Natural killer cell (primary cell): ENCODE data around the gene IL11. TPM values are rescaled to one million over a fixed set of nuclear protein-coding genes. Genes with fewer than 3 reads are reported as not detected.
A peak's percentile ranks its signal among the peaks of the same experiment; 100 is the strongest.

Source experiments
- ATAC-seq, 3 donors: fragments of 150-1000 bp in 2 of 3; fragments of 200-7000 bp in 1 of 3; cut with Tn5 transposase; 1 replicate in 1 of 3; 2 replicates in 2 of 3; pipeline ENCODE4 v1.10.0; 2021; ENCODE audit warnings: mild to moderate bottlenecking in 2 of 3, moderate library complexity in 2 of 3
- DNase-seq, 2 donors: peaks; one replicate each; pipeline versions ENCODE4 v3.0.0 to v3.0.0-alpha.2; 2013 to 2021; ENCODE audit warnings: mixed read lengths in 1 of 2
- H3K27ac ChIP-seq: one replicate; pipeline ENCODE4 v1.5.1; 2013; ENCODE audit warnings: mild to moderate bottlenecking, low read length
- H3K27me3 ChIP-seq: one replicate; pipeline ENCODE4 v1.6.1; 2013; ENCODE audit warnings: low read length; ENCODE audit not compliant: control insufficient read depth, insufficient read depth
- H3K36me3 ChIP-seq: one replicate; pipeline ENCODE4 v1.6.1; 2013; ENCODE audit warnings: low read length; ENCODE audit not compliant: control insufficient read depth, insufficient read depth
- H3K4me1 ChIP-seq: one replicate; pipeline ENCODE4 v1.6.1; 2013; ENCODE audit warnings: low read length; ENCODE audit not compliant: control insufficient read depth, insufficient read depth
- H3K4me3 ChIP-seq: one replicate; pipeline ENCODE4 v1.5.1; 2013; ENCODE audit warnings: low read length
- H3K9me3 ChIP-seq: one replicate; pipeline ENCODE4 v1.6.1; 2013; ENCODE audit warnings: low read length; ENCODE audit not compliant: control insufficient read depth, insufficient read depth
- H3K27ac Mint-ChIP-seq, 2 donors: one replicate each; pipeline ENCODE4 v1.8.0; 2022; ENCODE audit warnings: mild to moderate bottlenecking in 2 of 2, mixed read lengths in 2 of 2, moderate library complexity in 1 of 2
- H3K27me3 Mint-ChIP-seq, 2 donors: one replicate each; pipeline ENCODE4 v1.8.0; 2022; ENCODE audit warnings: low read depth in 2 of 2, mixed read lengths in 2 of 2
- H3K36me3 Mint-ChIP-seq: one replicate; pipeline ENCODE4 v1.8.0; 2022; ENCODE audit warnings: mixed read lengths
- H3K4me1 Mint-ChIP-seq, 2 donors: one replicate each; pipeline ENCODE4 v1.8.0; 2022; ENCODE audit warnings: mixed read lengths in 2 of 2
- H3K4me3 Mint-ChIP-seq: one replicate; pipeline ENCODE4 v1.8.0; 2022; ENCODE audit warnings: mild to moderate bottlenecking, moderate library complexity, mixed read lengths
- H3K9me3 Mint-ChIP-seq, 2 donors: one replicate each; pipeline ENCODE4 v1.8.0; 2022; ENCODE audit warnings: mixed read lengths in 2 of 2
- WGBS: methylation state at CpG from one replicate; pipeline ENCODE4 v1.1.7; 2013; ENCODE audit warnings: missing lambda C conversion rate; ENCODE audit not compliant: insufficient coverage; 5-methylcytosine and 5-hydroxymethylcytosine counted together
- intact Hi-C: fragments of 100-400 bp; cut with micrococcal nuclease; formaldehyde crosslinking; loops from one replicate; pipeline ENCODE4 v1.14.2; 2022
- total RNA-seq, 4 donors: library from RNA; stranded (reverse); fragments of 120-200 nt in 1 of 4; gene quantifications; one replicate each; pipeline versions ENCODE4 v1.2.3 to v1.2.4, GENCODE V29; 2013 to 2022
- TF ChIP-seq, protein P1 (sequence below): fragments of 200-600 bp; IDR thresholded peaks from one replicate; pipeline ENCODE4 v1.8.0; 2022; ENCODE audit warnings: antibody characterized with exemption

Gene IL11
- total RNA-seq, 3 donors from 2014 or later (not counting 1 experiment from before 2014, with no cell fraction given) = 0.14 to 0.35 (median 0.27) TPM

DNA sequence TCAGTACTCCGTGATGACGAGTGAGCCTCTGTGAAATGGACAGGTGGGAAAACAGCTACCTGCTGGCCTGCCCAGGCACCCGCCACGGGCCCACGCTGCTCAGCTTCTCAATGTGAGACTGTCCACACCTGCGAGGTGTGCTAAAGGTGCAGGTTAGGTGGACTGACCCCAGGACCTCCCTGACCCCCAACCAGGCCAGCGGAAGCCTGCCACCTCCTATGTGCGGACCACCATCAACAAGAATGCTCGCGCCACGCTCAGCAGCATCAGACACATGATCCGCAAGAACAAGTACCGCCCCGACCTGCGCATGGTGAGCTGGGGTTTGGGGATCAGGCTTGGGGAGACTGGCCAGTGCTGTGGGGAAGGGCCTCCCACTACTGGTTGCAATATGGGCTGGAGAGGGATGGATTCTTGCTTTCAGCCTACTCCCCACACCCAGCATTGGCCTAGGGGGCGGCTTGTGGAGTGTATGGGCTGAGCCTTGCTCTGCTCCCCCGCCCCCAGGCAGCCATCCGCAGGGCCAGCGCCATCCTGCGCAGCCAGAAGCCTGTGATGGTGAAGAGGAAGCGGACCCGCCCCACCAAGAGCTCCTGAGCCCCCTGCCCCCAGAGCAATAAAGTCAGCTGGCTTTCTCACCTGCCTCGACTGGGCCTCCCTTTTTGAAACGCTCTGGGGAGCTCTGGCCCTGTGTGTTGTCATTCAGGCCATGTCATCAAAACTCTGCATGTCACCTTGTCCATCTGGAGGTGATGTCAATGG, 17.7 kb upstream of the IL11 start:
- H3K27me3 Mint-ChIP-seq = no peaks in the 10 kb centered on the region
- ATAC-seq = no peak
- peaks cover 60% of the 10 kb centered on the region for H3K4me1 ChIP-seq
- H3K4me3 Mint-ChIP-seq = peak overlapping the region; percentile 97
- no peak for DNase-seq
- no peaks in the 10 kb centered on the region for H3K9me3 Mint-ChIP-seq
- no peaks in the 10 kb centered on the region for H3K9me3 ChIP-seq
- H3K27me3 ChIP-seq = no peaks in the 10 kb centered on the region
- no peak overlapping the region for H3K27ac ChIP-seq
- H3K36me3 Mint-ChIP-seq = no peaks in the 10 kb centered on the region
- H3K36me3 ChIP-seq = peaks cover 43% of the 10 kb centered on the region
- H3K4me3 ChIP-seq = no peak overlapping the region
- peaks cover 42 to 67% of the 10 kb centered on the region in 2 donors for H3K4me1 Mint-ChIP-seq
- 88% methylated on average over 23 of the region's 24 CpGs for WGBS
- peak overlapping the region; percentile 94 to 100 for H3K27ac Mint-ChIP-seq
- intact Hi-C loops = no loop called here
- TF ChIP-seq, protein P1, sequence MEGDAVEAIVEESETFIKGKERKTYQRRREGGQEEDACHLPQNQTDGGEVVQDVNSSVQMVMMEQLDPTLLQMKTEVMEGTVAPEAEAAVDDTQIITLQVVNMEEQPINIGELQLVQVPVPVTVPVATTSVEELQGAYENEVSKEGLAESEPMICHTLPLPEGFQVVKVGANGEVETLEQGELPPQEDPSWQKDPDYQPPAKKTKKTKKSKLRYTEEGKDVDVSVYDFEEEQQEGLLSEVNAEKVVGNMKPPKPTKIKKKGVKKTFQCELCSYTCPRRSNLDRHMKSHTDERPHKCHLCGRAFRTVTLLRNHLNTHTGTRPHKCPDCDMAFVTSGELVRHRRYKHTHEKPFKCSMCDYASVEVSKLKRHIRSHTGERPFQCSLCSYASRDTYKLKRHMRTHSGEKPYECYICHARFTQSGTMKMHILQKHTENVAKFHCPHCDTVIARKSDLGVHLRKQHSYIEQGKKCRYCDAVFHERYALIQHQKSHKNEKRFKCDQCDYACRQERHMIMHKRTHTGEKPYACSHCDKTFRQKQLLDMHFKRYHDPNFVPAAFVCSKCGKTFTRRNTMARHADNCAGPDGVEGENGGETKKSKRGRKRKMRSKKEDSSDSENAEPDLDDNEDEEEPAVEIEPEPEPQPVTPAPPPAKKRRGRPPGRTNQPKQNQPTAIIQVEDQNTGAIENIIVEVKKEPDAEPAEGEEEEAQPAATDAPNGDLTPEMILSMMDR = no peak

DNA sequence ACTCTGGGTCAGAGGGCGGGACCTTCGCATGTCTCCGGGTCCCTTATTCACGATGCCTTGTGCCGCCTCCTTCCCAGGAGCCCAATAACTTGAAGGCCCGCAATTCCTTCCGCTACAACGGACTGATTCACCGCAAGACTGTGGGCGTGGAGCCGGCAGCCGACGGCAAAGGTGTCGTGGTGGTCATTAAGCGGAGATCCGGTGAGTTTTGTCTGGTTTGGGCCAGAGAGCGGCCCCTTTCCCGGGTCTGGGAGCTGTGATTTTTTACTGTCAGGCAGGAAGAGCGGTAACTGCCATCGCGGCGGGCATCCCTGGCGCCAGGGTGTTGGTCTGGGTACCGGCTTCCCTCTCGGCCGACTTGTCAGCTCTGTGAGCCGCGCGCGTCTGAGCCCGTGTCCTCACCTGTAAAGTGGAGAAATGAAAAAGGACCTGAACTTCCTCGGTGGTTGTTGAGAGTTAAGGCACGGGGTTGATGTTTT, 16.3 kb upstream of the IL11 start:
- no peaks in the 10 kb centered on the region for H3K9me3 ChIP-seq
- TF ChIP-seq, protein P1 = no peak
- H3K9me3 Mint-ChIP-seq = no peaks in the 10 kb centered on the region
- H3K27ac ChIP-seq = peak overlapping the region; percentile 94
- no peaks in the 10 kb centered on the region for H3K36me3 Mint-ChIP-seq
- no peak for DNase-seq
- no peaks in the 10 kb centered on the region for H3K27me3 ChIP-seq
- peak overlapping the region; percentile 72 for H3K4me3 ChIP-seq
- peaks cover 52 to 78% of the 10 kb centered on the region in 2 donors for H3K4me1 Mint-ChIP-seq
- intact Hi-C loops = no loop called here
- peak overlapping the region; percentile 97 for H3K4me3 Mint-ChIP-seq
- no peak for ATAC-seq
- WGBS = 1% methylated on average over 33 of the region's 33 CpGs
- peaks cover 63% of the 10 kb centered on the region for H3K4me1 ChIP-seq
- no peaks in the 10 kb centered on the region for H3K27me3 Mint-ChIP-seq
- peak overlapping the region; percentile 94 to 100 for H3K27ac Mint-ChIP-seq
- H3K36me3 ChIP-seq = peaks cover 43% of the 10 kb centered on the region

DNA sequence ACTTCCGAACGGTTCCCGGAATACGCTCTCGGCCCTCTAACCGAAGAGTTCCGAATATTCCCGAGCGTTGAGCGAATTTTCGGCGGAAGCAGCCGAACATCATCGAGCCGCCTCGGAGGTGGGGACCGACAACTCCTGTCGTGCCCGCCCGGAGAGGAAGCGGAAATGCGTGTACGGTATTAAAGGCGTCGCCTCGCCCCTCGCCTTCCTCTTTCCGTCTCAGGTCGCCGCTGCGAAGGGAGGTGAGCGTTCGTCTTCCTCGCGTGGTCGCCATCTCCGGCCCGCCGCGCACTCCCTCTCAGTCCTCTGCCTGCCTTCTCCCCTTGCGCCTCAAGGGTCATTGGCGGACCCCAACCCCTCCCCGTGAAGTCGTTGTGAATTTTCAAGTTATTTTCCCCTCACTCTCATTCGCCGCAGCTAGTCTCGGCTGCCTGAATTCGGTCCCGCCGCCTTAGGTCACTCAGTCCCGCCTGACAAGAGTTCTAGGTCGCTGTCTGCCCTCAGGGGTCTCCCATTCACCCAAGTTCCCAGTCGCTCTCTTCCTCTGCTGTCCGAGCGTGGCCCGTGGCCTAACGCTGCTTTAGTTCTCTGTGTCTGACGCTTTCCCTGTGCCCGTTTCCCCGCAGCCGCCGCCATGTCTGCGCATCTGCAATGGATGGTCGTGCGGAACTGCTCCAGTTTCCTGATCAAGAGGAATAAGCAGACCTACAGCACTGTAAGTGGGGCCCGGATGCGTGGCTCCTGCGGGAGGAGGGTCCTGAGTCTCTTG, 15.6 kb upstream of the IL11 start, which contains the start of gene RPL28:
Gene RPL28, plus strand, starts transcription at position 209 of the 769 bp plus-strand sequence. Its CDS starts 426 bp downstream, at position 635.
- under 1% methylated on average over 68 of the region's 68 CpGs for WGBS
- Histone ChIP-seq H3K4me3 (peak within 1 kb of the TSS; percentile 72), H3K27ac (peak within 1 kb of the TSS; percentile 94), H3K4me1 (peaks cover 63% of the 10 kb centered on the region), H3K36me3 (peaks cover 39% of the 10 kb centered on the region), H3K27me3 (no peaks in the 10 kb centered on the region), H3K9me3 (no peaks in the 10 kb centered on the region)
- ATAC-seq (peak; percentile 79 to 93 (median 84)), DNase-seq (peak; percentile 98 to 99)
- Mint-ChIP-seq H3K9me3 (no peaks in the 10 kb centered on the region), H3K27me3 (no peaks in the 10 kb centered on the region), H3K4me1 (peaks cover 54 to 79% of the 10 kb centered on the region in 2 donors), H3K36me3 (no peaks in the 10 kb centered on the region), H3K4me3 (peak within 1 kb of the TSS; percentile 97), H3K27ac (peak within 1 kb of the TSS; percentile 94 to 100)
- TF ChIP-seq, protein P1 = no peak
- intact Hi-C loops = loop anchor here (1.0 to 2.0 kb wide), 3 partner anchors 23 to 85 kb away; partner anchors contain the start of gene KMT5C
